B cell (primary cell): ENCODE measurements around the gene MBNL1. TPM values are rescaled to one million over a fixed set of nuclear protein-coding genes. Genes with fewer than 3 reads are reported as not detected.
A peak's percentile ranks its signal among the peaks of the same experiment; 100 is the strongest.

Experiments
- ATAC-seq: fragments of 200-7000 bp; cut with Tn5 transposase; one replicate; pipeline ENCODE4 v1.10.0; 2021; ENCODE audit warnings: low read depth, mild to moderate bottlenecking, moderate number of reproducible peaks, moderate library complexity
- CTCF ChIA-PET: fragments of 350-600 bp; sonication (Branson Sonifier 250); formaldehyde crosslinking; loops from one replicate; lab custom pipeline; 2021; ENCODE audit warnings: antibody characterized with exemption, inconsistent platforms; lab: Charles Lee
- POLR2A ChIA-PET: fragments of 350-600 bp; sonication (Branson Sonifier 250); formaldehyde crosslinking; loops from one replicate; lab custom pipeline; 2021; ENCODE audit warnings: antibody characterized with exemption; lab: Charles Lee
- DNase-seq: peaks from one replicate; pipeline ENCODE4 v3.0.0; 2013
- H2AFZ ChIP-seq: 2 replicates; pipeline ENCODE4 v1.6.1; 2012; ENCODE audit warnings: mild to moderate bottlenecking, low read depth, low read length; ENCODE audit not compliant: insufficient read depth, poor library complexity, severe bottlenecking
- H3K27ac ChIP-seq, 2 donors: 1 replicate in 1 of 2; 2 replicates in 1 of 2; pipeline ENCODE4 v1.5.1; 2012 to 2013; ENCODE audit warnings: low read length in 2 of 2, mild to moderate bottlenecking in 2 of 2, moderate library complexity in 1 of 2
- H3K27me3 ChIP-seq, 4 experiments: fragments of 200-600 bp in 1 of 4; sonication (generic) in 1 of 4; replicated peaks in 1 of 4; 1 replicate in 2 of 4; 2 replicates in 2 of 4; pipeline versions ENCODE4 v1.6.1 to v1.7.0; 2013 to 2016; ENCODE audit warnings: low read length in 3 of 4, mild to moderate bottlenecking in 2 of 4, mixed read lengths in 1 of 4, moderate library complexity in 1 of 4; ENCODE audit not compliant: insufficient read depth in 4 of 4, control insufficient read depth in 3 of 4; ENCODE audit errors: control extremely low read depth in 1 of 4
- H3K36me3 ChIP-seq, 2 experiments: replicated peaks in 1 of 2; 1 replicate in 1 of 2; 2 replicates in 1 of 2; pipeline versions ENCODE4 v1.6.1 to v1.7.1; 2013; ENCODE audit warnings: low read length in 1 of 2; ENCODE audit not compliant: insufficient read depth in 2 of 2, control insufficient read depth in 1 of 2; ENCODE audit errors: control extremely low read depth in 1 of 2, extremely low read depth in 1 of 2
- H3K4me1 ChIP-seq, 2 donors: fragments of 200-600 bp in 1 of 2; sonication (generic) in 1 of 2; 1 replicate in 1 of 2; 2 replicates in 1 of 2; pipeline versions ENCODE4 v1.5.1 to v1.6.1; 2013 to 2017; ENCODE audit warnings: low read length in 2 of 2; ENCODE audit not compliant: control insufficient read depth in 2 of 2, insufficient read depth in 2 of 2
- H3K4me2 ChIP-seq: replicated peaks from 2 replicates; pipeline ENCODE3; 2012; ENCODE audit warnings: mild to moderate bottlenecking, low read depth, low read length; ENCODE audit not compliant: poor library complexity, severe bottlenecking
- H3K4me3 ChIP-seq, 5 experiments: fragments of 200-600 bp in 1 of 5; sonication (generic) in 1 of 5; 1 replicate in 3 of 5; 2 replicates in 2 of 5; pipeline versions ENCODE4 v1.5.1 to v1.7.0; 2011 to 2016; ENCODE audit warnings: low read length in 4 of 5, mild to moderate bottlenecking in 4 of 5, low read depth in 2 of 5, control low read depth in 1 of 5, moderate library complexity in 1 of 5; ENCODE audit not compliant: insufficient read depth in 1 of 5; ENCODE audit errors: control extremely low read depth in 1 of 5, extremely low read depth in 1 of 5
- H3K79me2 ChIP-seq: fragments of 200-600 bp; sonication (generic); one replicate; pipeline ENCODE4 v1.6.0; 2016; ENCODE audit warnings: low read length; ENCODE audit not compliant: control insufficient read depth, insufficient read depth
- H3K9ac ChIP-seq: fragments of 200-600 bp; sonication (generic); 2 replicates; pipeline ENCODE4 v1.6.1; 2017; ENCODE audit warnings: mild to moderate bottlenecking, low read length, moderate library complexity
- H3K9me3 ChIP-seq, 3 donors: one replicate each; pipeline versions ENCODE4 v1.6.1 to v1.7.1; 2013; ENCODE audit warnings: low read length in 2 of 3; ENCODE audit not compliant: control insufficient read depth in 2 of 3, insufficient read depth in 1 of 3; ENCODE audit errors: control extremely low read depth in 1 of 3
- H4K20me1 ChIP-seq: 2 replicates; pipeline ENCODE4 v1.6.0; 2012; ENCODE audit warnings: mild to moderate bottlenecking, low read length; ENCODE audit not compliant: insufficient read depth, control insufficient read depth, poor library complexity, severe bottlenecking
- H3K27ac Mint-ChIP-seq: one replicate; pipeline ENCODE4 v1.8.0; 2021; ENCODE audit warnings: mixed read lengths
- H3K27me3 Mint-ChIP-seq: one replicate; pipeline ENCODE4 v1.8.0; 2021; ENCODE audit warnings: mixed read lengths
- H3K4me1 Mint-ChIP-seq: one replicate; pipeline ENCODE4 v1.8.0; 2021; ENCODE audit warnings: mixed read lengths
- H3K4me3 Mint-ChIP-seq: one replicate; pipeline ENCODE4 v1.8.0; 2021; ENCODE audit warnings: mixed read lengths
- H3K9me3 Mint-ChIP-seq: one replicate; pipeline ENCODE4 v1.8.0; 2022; ENCODE audit warnings: mixed read lengths; ENCODE audit not compliant: insufficient read depth
- EZH2 ChIP-seq: IDR thresholded peaks from 2 replicates; pipeline ENCODE4 v1.6.1; 2012; ENCODE audit warnings: borderline replicate concordance, low read depth, mild to moderate bottlenecking, moderate library complexity, low read length; ENCODE audit not compliant: insufficient read depth, poor library complexity, severe bottlenecking
- WGBS: methylation state at CpG from one replicate; pipeline ENCODE4 v1.1.5; 2013; ENCODE audit warnings: missing lambda C conversion rate; ENCODE audit not compliant: insufficient coverage; 5-methylcytosine and 5-hydroxymethylcytosine counted together
- intact Hi-C: fragments of 100-400 bp; cut with micrococcal nuclease; formaldehyde crosslinking; loops from one replicate; pipeline ENCODE4 v1.10.0; 2022
- polyA plus RNA-seq: library from polyadenylated mRNA; depleted of rRNA; stranded (reverse); fragments of >200 nt; gene quantifications from 2 replicates; pipeline ENCODE4 v1.2.3, GENCODE V29; 2012
- total RNA-seq, 2 donors: library from RNA; stranded (reverse); fragments of 120-200 nt in 1 of 2; gene quantifications; 1 replicate in 1 of 2; 2 replicates in 1 of 2; pipeline versions ENCODE4 v1.2.3 to v1.2.4, GENCODE V29; 2013 to 2022
- TF ChIP-seq, protein P1 (sequence below): fragments of 200-600 bp; IDR thresholded peaks from one replicate; pipeline ENCODE4 v1.8.0; 2022; ENCODE audit warnings: antibody characterized with exemption, mild to moderate bottlenecking

MBNL1 gene
- total and polyA plus RNA-seq, 2 donors (not counting 1 experiment from before 2014, with no cell fraction given), result 195 to 505 TPM

DNA sequence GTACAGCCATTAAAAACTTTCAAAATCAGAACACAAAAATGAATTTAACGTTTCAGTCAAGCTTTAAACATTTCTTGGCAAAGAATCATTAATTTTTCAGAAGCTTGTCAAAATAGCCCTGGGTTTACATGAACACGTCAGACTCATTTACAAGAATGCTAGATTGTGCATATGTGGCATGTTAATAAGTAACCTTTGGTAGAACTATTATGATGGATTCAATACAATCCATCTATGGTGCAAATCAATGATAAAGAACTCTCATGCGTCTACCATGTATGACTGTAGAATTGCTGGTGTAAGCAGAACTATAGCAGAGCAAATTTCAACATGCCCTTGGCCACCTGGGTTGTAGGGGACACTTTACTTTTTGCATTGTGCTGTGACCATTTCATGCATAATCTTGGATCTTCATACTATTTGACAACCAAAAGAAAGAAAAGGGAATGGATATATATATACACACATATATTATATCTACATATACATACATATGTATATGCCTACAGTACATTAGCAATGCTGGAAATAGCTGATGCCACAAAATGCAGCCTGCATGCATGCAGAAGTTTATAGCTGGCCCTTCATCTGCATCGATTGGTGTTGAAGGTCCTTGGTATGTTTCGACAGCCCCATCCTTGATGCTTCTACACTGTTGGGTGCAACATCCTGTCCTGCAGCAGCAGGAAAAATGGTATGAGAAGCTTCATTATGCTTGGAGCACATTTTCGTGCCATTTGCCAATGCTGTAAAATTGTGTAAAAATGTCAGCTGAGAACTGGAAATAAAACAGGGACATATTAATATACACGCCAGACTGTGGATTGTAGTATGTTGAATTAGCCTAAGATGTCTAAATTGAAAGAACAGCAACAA lies 189.0 kb downstream of the MBNL1 start:
- Mint-ChIP-seq H3K4me3 (no peak overlapping the region), H3K27ac (peak overlapping the region; percentile 68), H3K4me1 (peaks cover 22% of the 10 kb centered on the region), H3K9me3 (no peaks in the 10 kb centered on the region), H3K27me3 (no peaks in the 10 kb centered on the region)
- Histone ChIP-seq H3K4me1 (peaks cover 0 to under 1% of the 10 kb centered on the region in 2 donors), H3K36me3 (peaks cover 20 to 92% of the 10 kb centered on the region in 2 experiments), H3K79me2 (peaks cover 8% of the 10 kb centered on the region), H4K20me1 (peaks cover 3% of the 10 kb centered on the region), H3K9ac (no peak overlapping the region), H3K27me3 (no peaks in the 10 kb centered on the region), H3K4me3 (no peak overlapping the region), H3K9me3 (no peaks in the 10 kb centered on the region), H3K4me2 (no peak overlapping the region), H2AFZ (no peak overlapping the region), H3K27ac (peak overlapping the region in 1 of 2 donors; percentile 51)
- 93% methylated on average over 3 of the region's 7 CpGs for WGBS
- no peak for ATAC-seq
- ChIA-PET POLR2A (no interaction called here), CTCF (interaction anchor here (1.1 to 1.2 kb wide), 2 partner anchors 9 to 20 kb away, joined by 3 to 4 read pairs; no protein-coding TSS in a partner anchor)
- no peak for DNase-seq
- intact Hi-C loops, result no loop called here
- TF ChIP-seq EZH2, result no peak
- TF ChIP-seq, protein P1, sequence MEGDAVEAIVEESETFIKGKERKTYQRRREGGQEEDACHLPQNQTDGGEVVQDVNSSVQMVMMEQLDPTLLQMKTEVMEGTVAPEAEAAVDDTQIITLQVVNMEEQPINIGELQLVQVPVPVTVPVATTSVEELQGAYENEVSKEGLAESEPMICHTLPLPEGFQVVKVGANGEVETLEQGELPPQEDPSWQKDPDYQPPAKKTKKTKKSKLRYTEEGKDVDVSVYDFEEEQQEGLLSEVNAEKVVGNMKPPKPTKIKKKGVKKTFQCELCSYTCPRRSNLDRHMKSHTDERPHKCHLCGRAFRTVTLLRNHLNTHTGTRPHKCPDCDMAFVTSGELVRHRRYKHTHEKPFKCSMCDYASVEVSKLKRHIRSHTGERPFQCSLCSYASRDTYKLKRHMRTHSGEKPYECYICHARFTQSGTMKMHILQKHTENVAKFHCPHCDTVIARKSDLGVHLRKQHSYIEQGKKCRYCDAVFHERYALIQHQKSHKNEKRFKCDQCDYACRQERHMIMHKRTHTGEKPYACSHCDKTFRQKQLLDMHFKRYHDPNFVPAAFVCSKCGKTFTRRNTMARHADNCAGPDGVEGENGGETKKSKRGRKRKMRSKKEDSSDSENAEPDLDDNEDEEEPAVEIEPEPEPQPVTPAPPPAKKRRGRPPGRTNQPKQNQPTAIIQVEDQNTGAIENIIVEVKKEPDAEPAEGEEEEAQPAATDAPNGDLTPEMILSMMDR, result no peak
